Thyroid gland (tissue), 4 donors: ENCODE data around the gene UGT1A7. TPM values are rescaled to one million over a fixed set of nuclear protein-coding genes. Genes with fewer than 3 reads are reported as not detected.

Source experiments
- DNase-seq, 2 donors: peaks; one replicate each; pipeline ENCODE4 v3.0.0-alpha.2; 2019
- H3K27ac ChIP-seq, 3 donors: fragments of 200-600 bp; sonication (generic); 1 replicate in 2 of 3; 2 replicates in 1 of 3; pipeline ENCODE4 v1.5.1; 2016 to 2019; ENCODE audit warnings: mild to moderate bottlenecking in 1 of 3, moderate library complexity in 1 of 3
- H3K27me3 ChIP-seq: fragments of 200-600 bp; sonication (generic); one replicate; pipeline ENCODE4 v1.5.1; 2019
- H3K36me3 ChIP-seq, 2 donors: fragments of 200-600 bp; sonication (generic); one replicate each; pipeline ENCODE4 v1.5.1; 2016 to 2019
- H3K4me1 ChIP-seq, 2 donors: fragments of 200-600 bp; sonication (generic); one replicate each; pipeline ENCODE4 v1.5.1; 2017 to 2019
- H3K4me3 ChIP-seq, 3 donors: fragments of 200-600 bp; sonication (generic); replicated peaks in 1 of 3; 1 replicate in 2 of 3; 2 replicates in 1 of 3; pipeline ENCODE4 v1.5.1; 2016; ENCODE audit warnings: mild to moderate bottlenecking in 1 of 3
- H3K9me3 ChIP-seq: fragments of 200-600 bp; sonication (generic); one replicate; pipeline ENCODE4 v1.5.1; 2017
- CTCF ChIP-seq, 6 experiments: fragments of 200-600 bp in 3 of 6; fragments of 450-650 bp in 3 of 6; sonication (generic) in 3 of 6; IDR thresholded peaks; one replicate each; pipeline ENCODE4 v1.5.1; 2016 to 2019; ENCODE audit warnings: antibody characterized with exemption in 6 of 6, mild to moderate bottlenecking in 2 of 6, inconsistent platforms in 1 of 6, moderate library complexity in 1 of 6
- POLR2A ChIP-seq, 2 donors: fragments of 450-650 bp; IDR thresholded peaks; one replicate each; pipeline ENCODE4 v1.6.1; 2017; ENCODE audit warnings: antibody characterized with exemption in 2 of 2, mild to moderate bottlenecking in 2 of 2, moderate library complexity in 1 of 2
- WGBS, 2 donors: methylation state at CpG; one replicate each; pipeline ENCODE4 v1.1.5; 2017; 5-methylcytosine and 5-hydroxymethylcytosine counted together
- intact Hi-C: fragments of 100-400 bp; cut with DNase I; formaldehyde crosslinking; loops from one replicate; pipeline ENCODE4 v1.15.1; 2023
- total RNA-seq, 4 donors: library from RNA; depleted of rRNA; stranded (reverse); fragments of >200 nt; gene quantifications; one replicate each; pipeline ENCODE4 v1.2.3, GENCODE V29; 2016

UGT1A7 gene
- total RNA-seq, 4 donors from 2014 or later, result not detected

DNA sequence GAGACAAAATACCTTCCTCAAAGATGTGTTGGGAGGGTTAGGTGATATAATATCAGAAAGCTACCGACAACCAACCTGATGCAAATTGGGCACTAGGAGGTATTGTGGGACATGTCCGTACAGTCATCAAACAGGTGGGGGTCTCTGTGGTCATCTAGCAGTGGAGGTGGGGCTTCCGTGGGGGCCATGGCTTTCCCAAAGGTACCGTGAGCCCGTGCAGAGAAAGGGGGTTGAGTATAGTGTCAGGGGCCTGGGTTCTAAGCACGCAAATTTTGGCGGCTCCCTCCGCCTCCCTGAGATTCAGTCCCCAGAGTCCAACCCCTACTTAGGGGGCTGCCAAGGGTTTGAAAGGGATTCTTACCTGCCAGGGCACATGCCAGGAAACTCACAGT, 140.0 kb downstream of the UGT1A7 start:
- H3K27me3 ChIP-seq, result no peaks in the 10 kb centered on the region
- H3K4me1 ChIP-seq, result no peaks in the 10 kb centered on the region
- DNase-seq, result no peak
- no peaks in the 10 kb centered on the region for H3K9me3 ChIP-seq
- H3K27ac ChIP-seq, result no peak overlapping the region
- intact Hi-C loops, result no loop called here
- TF ChIP-seq POLR2A (IDR thresholded peaks at IDR 0.05) (no peak), CTCF (IDR thresholded peaks at IDR 0.05) (no peak)
- H3K36me3 ChIP-seq, result no peaks in the 10 kb centered on the region
- WGBS, 2 donors, result 94% methylated on average over 8 of the region's 8 CpGs
- H3K4me3 ChIP-seq, result no peak overlapping the region

DNA sequence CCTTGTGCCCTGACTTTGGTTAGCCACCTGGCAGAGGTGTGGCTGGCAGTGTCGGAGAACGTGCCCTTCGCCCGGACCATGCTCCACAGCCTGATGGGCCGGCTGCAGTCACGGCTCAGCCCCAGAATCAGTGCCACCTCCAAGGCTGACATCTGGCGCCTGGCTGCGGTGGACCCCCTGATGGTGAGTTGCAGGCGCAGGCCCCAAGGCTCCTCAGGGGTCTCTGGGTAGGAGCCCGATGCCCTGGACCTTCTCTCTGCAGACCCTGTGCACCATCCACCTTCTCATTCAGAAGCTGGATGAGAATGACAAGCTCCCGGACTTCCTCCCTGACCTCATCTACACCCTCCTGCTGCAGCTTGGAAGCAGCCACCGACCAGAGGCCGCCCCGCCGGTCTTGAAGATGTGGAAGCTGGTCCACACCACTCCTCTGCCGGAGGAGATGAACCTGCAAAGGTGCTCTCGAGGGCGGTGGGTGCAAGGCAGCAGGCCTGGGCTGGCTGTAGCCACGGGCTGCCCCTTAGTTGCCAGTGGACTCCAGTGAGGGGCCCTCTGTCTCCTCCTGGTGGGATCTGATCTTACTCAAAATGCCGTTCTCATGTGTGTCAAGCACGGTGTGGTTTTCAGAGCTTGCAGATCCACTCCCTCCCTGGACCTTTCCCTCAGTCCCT, 140.5 kb downstream of the UGT1A7 start:
- H3K27ac ChIP-seq, result no peak overlapping the region
- 85 to 93% methylated on average over 2 to 19 of the region's 21 CpGs for WGBS, 2 donors
- no peak overlapping the region for H3K4me3 ChIP-seq
- no peaks in the 10 kb centered on the region for H3K36me3 ChIP-seq
- no peak for DNase-seq
- H3K9me3 ChIP-seq, result no peaks in the 10 kb centered on the region
- intact Hi-C loops, result no loop called here
- TF ChIP-seq CTCF (IDR thresholded peaks at IDR 0.05), result no peak
- H3K27me3 ChIP-seq, result no peaks in the 10 kb centered on the region
- H3K4me1 ChIP-seq, result no peaks in the 10 kb centered on the region

Other genes starting within 250 kb of the UGT1A7 start
- gene USP40, start 115.1 kb upstream of the UGT1A7 start, total RNA-seq, result 10 to 100 TPM; 70.7 to 99.0 (median 85.7) TPM
- gene UGT1A8, start 64.3 kb upstream of the UGT1A7 start, total RNA-seq, result under 1 TPM in 1 of 4 donors, not detected in 3; 0.34 TPM
- gene UGT1A10, start 45.5 kb upstream of the UGT1A7 start, total RNA-seq, result under 1 TPM in 1 of 4 donors, not detected in 3; 0.27 TPM
- not detected for gene UGT1A9, start 10.0 kb upstream of the UGT1A7 start, total RNA-seq
- gene UGT1A6, start 11.0 kb downstream of the UGT1A7 start, total RNA-seq, result 1 to 10 TPM in 3 of 4 donors, under 1 TPM in 1; 0.81 to 6.2 (median 3.5) TPM
- gene UGT1A5, start 31.0 kb downstream of the UGT1A7 start, total RNA-seq, result 1 to 10 TPM in 2 of 4 donors, under 1 TPM in 2; 0.89 to 2.9 (median 1.3) TPM
- 1 to 10 TPM in 1 of 4 donors, under 1 TPM in 3; 0.13 to 3.8 (median 0.45) TPM for gene UGT1A4, start 36.8 kb downstream of the UGT1A7 start, total RNA-seq
- gene UGT1A3, start 47.1 kb downstream of the UGT1A7 start, total RNA-seq, result 1 to 10 TPM in 1 of 4 donors, under 1 TPM in 1, not detected in 2; 0.67 to 1.0 TPM
- under 1 TPM; 0.45 to 0.94 (median 0.76) TPM for gene UGT1A1, start 78.4 kb downstream of the UGT1A7 start, total RNA-seq
- gene MROH2A, start 96.4 kb downstream of the UGT1A7 start, total RNA-seq, result 10 to 100 TPM in 2 of 4 donors, 1 to 10 TPM in 2; 1.3 to 20.4 (median 9.3) TPM
- gene HJURP, start 172.6 kb downstream of the UGT1A7 start, total RNA-seq, result under 1 TPM in 3 of 4 donors, not detected in 1; 0.27 to 0.45 (median 0.38) TPM
- gene TRPM8, start 235.5 kb downstream of the UGT1A7 start, total RNA-seq, result not detected